ENCODE results near the gene BGLAP.

BGLAP gene

DNA sequence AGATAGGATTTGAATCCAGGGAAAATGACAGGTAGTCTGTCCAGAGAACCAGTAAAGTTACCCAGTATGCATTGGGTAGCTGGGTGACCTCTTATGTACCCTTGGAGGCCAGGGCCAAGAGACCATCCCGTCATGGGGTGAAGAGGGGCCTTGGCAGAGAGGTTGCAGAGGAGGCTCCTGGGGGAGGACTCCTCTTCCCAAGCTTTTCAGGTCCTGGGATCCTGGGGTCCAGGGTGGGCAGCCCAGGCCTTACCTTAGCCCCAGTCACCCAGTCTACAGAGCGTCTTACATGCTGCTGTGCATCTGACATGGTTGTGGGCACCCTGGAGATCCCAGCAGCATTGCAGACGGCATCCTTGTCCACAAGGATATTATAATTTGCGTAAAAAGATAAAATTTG is 15.2 kb upstream of the BGLAP start:
- no peak for DNase-seq (ENCODE audit: low read depth in 2 of 2)

DNA sequence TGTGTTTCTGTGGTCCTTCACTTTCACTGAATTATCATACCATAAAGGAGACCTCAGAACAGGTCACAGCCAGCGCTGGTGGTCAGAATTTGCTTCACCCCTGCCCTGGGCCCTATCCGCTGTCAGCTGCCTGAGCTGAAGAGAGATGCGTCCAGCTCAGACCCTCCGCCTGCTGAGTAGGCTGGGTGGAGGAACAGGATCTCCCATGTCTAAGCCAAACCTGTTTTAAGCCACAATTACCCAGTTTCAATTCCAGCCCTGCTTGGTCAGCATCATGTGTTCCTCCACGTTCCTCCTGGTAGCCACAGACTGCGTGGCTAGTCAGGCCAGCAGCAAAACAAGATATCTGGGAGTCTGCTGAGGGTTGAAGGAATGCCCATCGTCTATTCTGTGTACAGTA is 13.5 kb upstream of the BGLAP start:
- DNase-seq (ENCODE audit: low read depth in 2 of 2): no peak

GRCh38 chr1:156229809-156230472 is 12.0 kb upstream of the BGLAP start:
- no peak for DNase-seq (ENCODE audit: low read depth in 2 of 2)

DNA sequence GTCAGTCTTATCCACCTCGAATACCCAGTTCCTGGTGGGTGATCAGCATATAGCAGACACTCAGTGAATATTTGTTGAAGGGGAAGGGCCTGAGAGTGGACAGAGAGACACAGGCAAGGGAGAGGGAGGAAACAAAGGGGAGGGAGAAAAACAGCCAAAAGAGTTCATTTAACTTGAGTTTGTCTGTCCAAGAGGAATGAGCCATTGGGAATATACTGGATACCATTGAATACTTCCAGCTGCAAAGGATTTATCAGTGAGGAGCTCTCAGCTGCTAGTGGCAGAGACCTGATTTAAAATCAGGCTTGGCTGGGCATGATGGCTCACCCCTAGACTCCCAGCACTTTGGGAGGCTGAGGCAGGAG is 11.5 kb upstream of the BGLAP start:
- no peak for DNase-seq (ENCODE audit: low read depth in 2 of 2)

DNA sequence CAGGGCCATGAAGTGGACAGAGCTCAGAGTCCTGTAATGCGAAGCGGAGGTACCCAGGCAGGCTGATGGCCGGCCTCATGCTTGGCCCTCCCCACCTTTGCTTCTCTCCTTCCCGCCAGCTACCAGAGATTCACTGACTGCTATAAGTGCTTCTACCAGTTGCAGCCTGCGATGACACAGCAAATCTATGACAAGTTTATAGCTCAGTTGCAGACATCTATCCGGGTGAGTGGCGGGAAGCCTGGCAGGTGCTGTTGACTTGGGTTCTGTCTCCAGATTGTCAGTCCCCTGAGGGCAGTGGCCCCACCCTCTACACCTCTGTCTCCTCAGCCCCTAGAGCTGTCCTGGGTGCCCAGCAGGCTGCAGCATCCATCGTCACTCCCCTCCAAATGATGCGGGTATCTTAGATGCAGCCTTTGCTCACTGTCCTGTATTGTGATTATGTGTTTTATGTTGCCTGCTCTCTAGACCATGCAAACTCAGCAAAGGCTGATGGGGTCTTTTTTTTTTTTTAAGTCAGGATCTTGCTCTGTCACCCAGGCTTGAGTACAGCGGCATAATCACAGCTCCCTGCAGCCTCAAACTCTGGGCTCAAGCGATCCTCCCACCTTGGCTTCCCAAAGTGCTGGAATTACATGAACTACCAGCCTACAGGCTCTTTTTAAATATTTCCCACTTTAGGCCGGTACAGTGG is 9.6 kb upstream of the BGLAP start:
- DNase-seq (ENCODE audit: low read depth in 2 of 2): no peak

- no peak for DNase-seq (ENCODE audit: low read depth in 2 of 2)
These were observed 8.4 kb upstream of the BGLAP start for GRCh38 chr1:156233426-156234127.

DNA sequence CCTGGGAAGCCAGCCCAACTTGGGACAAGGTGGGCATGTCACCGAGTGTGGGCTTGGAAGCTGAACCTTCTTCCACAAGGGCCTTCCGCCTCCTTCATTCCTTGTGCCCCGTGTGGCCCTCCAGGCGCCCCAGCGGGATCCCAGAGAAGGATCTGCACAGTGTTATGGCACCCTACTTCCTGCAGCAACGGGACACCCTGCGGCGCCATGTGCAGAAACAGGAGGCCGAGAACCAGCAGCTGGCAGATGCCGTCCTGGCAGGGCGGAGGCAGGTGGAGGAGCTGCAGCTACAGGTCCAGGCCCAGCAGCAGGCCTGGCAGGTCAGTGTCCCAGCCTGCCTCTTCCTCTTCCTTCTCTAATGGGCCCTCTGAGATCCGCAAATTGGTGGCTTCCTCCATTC is 5.8 kb upstream of the BGLAP start:
- no peak for DNase-seq (ENCODE audit: low read depth in 2 of 2)

DNA sequence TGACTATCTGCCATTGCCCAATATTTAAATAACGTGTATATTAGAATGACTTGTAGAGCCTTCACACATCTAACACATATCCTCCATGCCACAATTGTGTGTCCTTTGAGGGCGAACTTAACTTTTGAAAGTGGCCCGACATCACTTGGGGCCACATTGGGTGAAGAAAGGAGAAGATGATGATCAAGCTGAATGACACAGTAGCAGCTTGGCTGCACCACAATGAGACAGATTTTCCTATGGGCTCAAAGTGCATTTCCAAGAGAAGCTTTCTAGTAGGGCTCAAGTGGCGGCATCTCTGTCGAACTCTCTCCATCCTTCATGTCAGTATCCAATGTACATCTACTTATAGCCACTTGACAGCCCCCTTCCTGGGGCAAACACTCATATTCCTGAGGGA is 3.7 kb upstream of the BGLAP start:
- DNase-seq (ENCODE audit: low read depth in 2 of 2): no peak

GRCh38 chr1:156241311-156241811 is 623 bp upstream of the BGLAP start:
- no peak for DNase-seq (ENCODE audit: low read depth in 2 of 2)

- DNase-seq (ENCODE audit: low read depth in 2 of 2): no peak
These were observed 754 bp downstream of the BGLAP start for GRCh38 chr1:156242738-156243137.

DNA sequence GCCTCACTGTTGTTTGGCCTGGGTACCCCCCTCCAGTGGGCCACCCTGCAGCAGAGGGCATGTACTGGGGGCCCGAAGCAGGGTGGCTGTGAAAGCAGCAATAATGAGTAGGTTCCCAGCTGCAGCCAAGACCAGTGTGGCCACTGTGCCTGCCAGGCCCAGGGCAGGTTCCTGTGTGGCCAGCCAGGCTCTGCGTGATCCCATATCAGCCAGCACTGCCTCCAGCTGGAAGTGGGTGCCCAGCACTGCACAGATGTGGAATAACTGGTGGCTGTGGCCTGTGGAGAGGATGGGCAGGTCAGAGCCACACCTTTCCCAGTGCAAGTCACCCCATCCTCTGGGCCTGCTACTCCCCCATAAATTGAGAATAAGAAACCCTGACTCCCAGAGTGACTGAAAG is 2.1 kb downstream of the BGLAP start:
- DNase-seq (ENCODE audit: low read depth in 2 of 2): no peak

GRCh38 chr1:156244712-156245111 is 2.7 kb downstream of the BGLAP start:
- no peak for DNase-seq (ENCODE audit: low read depth in 2 of 2)

DNA sequence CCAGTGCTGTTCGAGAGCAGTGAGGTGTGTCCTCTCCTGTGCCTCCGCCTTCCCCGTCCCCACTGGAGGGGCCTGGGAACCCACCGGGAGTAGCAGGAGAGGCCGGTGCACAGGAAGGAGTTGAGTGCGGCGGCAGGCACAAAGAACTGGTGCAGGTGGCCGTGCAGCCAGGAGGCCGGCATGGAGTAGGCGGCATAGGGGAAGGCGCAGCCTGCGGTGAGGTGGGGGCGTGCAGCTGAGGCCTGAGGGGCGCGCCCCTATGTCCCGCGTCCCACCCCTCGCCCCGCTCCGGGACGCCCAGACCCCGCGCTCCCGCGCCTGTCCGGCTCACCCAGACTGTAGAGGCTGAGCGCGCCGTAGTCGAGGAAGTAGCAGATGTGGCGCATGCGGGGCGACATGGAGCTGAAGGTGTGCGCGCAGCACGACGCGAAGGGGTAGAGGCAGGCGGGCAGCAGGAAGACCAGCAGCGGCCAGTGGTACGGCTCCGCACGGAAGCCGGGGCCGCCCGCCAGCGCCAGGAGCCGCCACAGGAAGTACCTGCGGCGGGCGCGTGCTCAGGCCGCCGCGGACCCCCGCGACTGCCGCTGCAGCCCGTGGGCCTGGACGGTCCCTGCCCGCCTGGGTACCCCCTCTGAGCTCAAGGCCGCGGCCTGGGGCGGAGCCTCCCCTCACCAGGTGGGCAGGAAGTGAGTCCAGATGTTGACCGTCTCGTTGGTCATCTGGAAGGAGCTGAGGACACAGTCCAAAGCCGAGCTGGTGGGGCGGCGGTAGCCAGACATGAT is 3.7 kb downstream of the BGLAP start:
- no peak for DNase-seq (ENCODE audit: low read depth in 2 of 2)

DNA sequence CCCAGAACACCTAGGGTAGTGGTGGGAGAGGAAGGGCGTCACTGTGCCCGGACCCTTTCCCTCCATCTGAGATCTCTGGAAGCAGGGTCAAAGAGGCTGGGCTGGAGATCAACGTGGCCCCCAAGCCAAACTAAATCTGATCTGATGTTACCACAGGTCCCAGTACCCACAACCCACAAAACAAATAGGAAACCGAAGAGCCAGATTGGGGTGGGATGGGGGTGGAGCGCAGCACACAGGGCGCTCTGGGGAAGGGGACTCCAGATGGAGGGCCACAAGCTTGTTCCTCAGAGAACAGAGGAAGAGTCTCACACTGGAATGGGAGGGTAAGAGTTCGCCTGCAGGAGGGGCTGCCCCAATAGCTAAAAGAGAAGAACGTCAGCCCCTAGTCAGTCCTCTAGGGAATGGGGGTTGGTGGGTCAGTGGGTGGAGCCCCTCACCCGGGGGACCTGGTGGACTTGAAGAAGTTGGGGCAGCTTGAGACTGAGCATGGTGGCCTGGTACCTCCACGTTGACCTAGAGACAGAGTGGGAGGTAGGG is 4.3 kb downstream of the BGLAP start:
- no peak for DNase-seq (ENCODE audit: low read depth in 2 of 2)

DNA sequence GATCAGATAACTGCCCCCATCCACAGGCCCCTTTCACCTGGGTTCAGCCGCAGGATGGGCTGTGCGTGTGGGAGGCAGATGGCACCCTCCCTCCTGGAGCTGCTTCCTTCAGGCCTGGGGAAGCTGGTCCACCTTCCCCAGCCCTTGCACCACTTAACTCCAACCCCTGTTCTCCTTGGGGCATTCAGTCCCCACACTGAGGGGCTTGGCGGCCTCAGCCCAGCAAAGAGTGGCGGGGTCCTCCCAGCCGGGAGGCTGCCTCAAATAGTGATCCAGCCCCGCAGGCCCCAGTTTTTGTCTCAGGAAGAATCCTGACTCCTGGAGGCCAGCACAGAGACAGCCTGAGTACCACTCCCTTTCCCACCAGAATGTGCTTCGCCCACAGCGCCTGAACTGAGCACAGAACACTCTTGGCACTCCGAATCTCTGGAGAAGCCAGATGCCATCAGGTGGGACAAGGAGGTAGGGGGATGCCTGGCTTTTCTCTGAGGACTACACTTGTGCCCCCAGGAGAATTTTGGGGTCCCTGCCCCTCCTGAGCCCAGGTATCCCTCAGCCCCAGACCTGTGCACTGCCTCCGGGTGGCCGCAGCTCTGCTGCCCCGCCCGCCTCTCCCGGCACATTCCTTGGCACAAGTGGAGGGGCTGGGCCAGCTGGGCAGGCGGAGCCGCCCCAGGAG is 4.9 kb downstream of the BGLAP start:
- no peak for DNase-seq (ENCODE audit: low read depth in 2 of 2)

GRCh38 chr1:156247460-156248322 is 5.7 kb downstream of the BGLAP start, which contains the start of gene PAQR6:
Gene PAQR6 (minus strand): TSS chr1:156248056. CDS start chr1:156246731, 1,325 bp downstream.
- no peak for DNase-seq (ENCODE audit: low read depth in 2 of 2)

DNA sequence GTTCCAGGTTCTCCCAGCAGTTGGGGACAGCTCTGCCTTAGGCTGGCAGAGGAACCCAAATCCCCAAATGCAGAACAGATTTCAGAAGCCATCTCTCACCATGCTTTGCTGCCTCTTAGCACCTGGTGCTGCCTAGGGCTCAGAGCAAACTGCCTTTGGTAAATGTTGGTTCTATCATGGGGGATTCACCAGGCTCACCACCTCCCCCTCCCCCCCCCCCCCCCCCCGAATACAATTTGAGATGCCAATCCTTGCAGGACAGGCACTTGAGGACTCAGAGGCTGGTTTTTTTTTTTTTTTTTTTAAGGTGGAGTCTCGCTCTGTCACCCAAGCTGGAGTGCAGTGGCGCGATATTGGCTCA is 6.3 kb downstream of the BGLAP start:
- DNase-seq (ENCODE audit: low read depth in 2 of 2): no peak

DNA sequence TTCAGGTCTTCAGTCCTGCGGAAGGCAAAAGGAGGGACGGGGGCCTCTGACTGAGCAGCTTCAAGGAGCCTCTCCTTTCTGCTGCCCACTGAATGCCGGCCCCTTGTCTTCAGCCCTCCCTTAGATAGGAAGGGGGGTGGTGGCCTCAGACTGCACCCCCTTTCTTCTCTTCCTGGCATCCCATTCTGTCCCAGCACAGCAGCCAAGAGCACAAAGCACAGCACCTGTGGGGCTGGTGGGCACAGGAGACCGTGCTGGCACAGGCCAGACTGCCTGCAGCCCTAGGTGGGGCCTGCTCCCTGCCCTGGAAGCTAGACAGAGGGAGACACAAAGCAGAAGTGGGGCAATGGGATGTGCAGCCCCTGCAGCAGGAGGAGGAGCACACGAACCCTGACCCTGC is 7.6 kb downstream of the BGLAP start:
- DNase-seq (ENCODE audit: low read depth in 2 of 2): no peak

- no peak for DNase-seq (ENCODE audit: low read depth in 2 of 2)
These were observed 9.5 kb downstream of the BGLAP start for GRCh38 chr1:156251527-156251926.

- no peak for DNase-seq (ENCODE audit: low read depth in 2 of 2)
These were observed 11.7 kb downstream of the BGLAP start for GRCh38 chr1:156253634-156254033.

Data from stimulated activated CD8-positive, alpha-beta memory T cell treated with anti-CD3 and anti-CD28 coated beads, Interleukin-2, amount 100 ng/mL, for 1 hour (primary cell).